GM12891 (cell line): ENCODE data around the gene CACNA2D2.

Experiments used
- POLR2A ChIP-seq: IDR thresholded peaks from 2 replicates; pipeline ENCODE4 v1.6.1; 2011; ENCODE audit warnings: low read depth, low read length, control low read depth
- POLR2AphosphoS5 ChIP-seq: IDR thresholded peaks from 2 replicates; pipeline ENCODE4 v1.6.1; 2011; ENCODE audit warnings: low read depth, low read length, control low read depth
- POU2F2 ChIP-seq: IDR thresholded peaks from 2 replicates; pipeline ENCODE4 v1.6.1; 2011; ENCODE audit warnings: low read depth, mild to moderate bottlenecking, control low read depth, low read length, moderate library complexity
- SPI1 ChIP-seq: IDR thresholded peaks from 2 replicates; pipeline ENCODE4 v1.6.1; 2011; ENCODE audit warnings: low read depth, low read length, control low read depth
- TAF1 ChIP-seq: IDR thresholded peaks from 2 replicates; pipeline ENCODE4 v1.6.1; 2011; ENCODE audit warnings: low read depth, low read length, control low read depth

GRCh38 chr3:50495609-50496423 is 7.6 kb downstream of the CACNA2D2 start:
- TF ChIP-seq TAF1 (no peak), POLR2AphosphoS5 (no peak), POLR2A (no peak), SPI1 (no peak), POU2F2 (no peak)
